ENCODE data around the gene WRAP53.

WRAP53 gene

DNA sequence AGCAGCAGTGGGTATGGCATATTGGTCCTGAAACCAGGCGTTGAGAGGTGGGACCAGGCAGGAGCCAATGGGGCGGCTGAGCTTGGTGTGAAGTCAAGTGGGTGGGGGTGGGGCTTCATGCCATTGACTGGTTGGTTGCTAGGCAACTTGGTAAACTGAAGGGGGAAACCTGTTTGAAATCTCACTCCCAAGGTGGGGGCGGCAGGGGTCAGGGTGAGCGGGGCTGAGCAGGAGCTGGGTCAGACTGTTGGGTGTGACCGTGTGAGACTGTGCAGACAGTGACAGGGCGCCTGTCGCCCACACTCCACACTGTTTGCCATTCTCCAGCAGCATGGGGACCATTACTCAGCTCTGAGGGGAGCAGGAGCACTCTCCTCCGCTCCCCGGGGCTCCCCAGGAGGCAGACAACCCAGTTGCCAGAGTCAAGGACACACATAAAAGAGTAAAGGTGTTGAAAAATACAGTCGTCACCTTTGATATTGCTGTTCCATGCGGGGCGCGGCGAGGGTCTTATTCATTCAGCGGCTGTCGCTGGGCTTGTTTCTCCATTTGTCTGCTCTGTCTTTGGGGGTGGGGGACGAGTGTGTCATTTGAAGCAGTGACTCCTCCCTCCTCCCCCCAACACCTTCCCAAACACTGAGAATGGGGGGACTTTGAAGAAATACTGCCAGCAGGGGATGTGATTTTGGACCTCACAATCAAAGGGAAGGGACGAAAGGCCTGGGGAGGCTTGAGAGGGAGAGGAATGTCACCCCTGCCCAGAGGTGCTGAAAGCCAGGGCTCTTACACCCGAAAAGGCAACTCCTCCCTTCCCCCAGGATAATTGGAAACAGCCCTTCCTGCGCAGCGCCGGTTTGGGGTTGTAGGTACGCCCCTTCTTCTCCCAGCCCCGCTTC lies 15.6 kb downstream of the WRAP53 start:
- no peak for DNase-seq (ENCODE audit: low read depth, low spot score)
- peak overlapping the region; percentile 72 for H3K4me3 ChIP-seq
- H3K36me3 ChIP-seq (ENCODE audit: insufficient read depth, low read length): no peaks in the 10 kb centered on the region; the same call in 1 of the 2 replicates
- no peak overlapping the region for H3K9ac ChIP-seq (ENCODE audit: insufficient read length)
- no peaks in the 10 kb centered on the region for H3K9me3 ChIP-seq (ENCODE audit: low read depth, low read length)
- no peak for TF ChIP-seq EZH2 (IDR thresholded peaks at IDR 0.05)
- TF ChIP-seq POLR2AphosphoS5 (IDR thresholded peaks at IDR 0.05; ENCODE audit: borderline replicate concordance, low read depth, low read length): no peak
- no peak for TF ChIP-seq FOXP2 (optimal IDR thresholded peaks at IDR 0.05; ENCODE audit: control extremely low read depth, extremely low read length, insufficient read depth)
- H3K27ac ChIP-seq: peak overlapping the region; percentile 1; the same call in 1 of the 2 replicates

DNA sequence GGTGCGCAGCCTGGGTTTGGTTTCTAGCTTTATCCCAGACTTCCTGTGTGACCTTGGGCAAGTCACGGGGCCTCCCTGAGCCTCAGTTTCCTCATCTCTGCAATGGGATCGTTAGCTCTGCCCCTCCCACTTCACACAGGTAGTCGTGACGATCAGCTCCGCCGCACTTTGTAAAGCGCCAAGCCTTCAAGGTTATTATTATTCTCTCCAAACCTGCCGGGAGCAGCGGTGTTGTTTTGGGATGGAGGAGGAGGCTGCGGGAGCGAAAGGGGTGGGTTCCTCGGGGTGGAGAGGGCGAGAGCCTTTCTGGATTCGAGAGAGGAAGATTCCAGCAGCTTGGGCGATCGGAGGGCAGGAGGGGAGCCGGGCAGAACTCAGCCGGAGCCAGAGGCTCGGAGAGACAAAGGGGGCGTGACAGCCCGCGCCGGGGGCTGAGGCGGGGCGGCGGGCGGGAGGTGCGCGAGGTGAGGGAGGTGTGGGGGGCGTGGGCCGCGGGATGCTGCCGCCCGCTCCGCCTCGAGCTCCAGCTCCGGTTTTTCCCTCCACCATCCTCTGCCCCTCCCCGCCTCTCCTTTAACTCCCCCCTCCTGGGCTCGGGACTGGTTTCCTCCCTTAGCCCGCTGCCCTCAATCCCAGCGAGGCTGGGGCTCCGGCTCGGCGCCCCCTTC lies 16.5 kb downstream of the WRAP53 start, which contains the start of gene EFNB3:
EFNB3 (plus strand) TSS at position 602 of the 668 bp plus-strand sequence. CDS start 397 bp downstream, outside the sequence.
- peak within 1 kb of the TSS; percentile 72 for H3K4me3 ChIP-seq
- H3K36me3 ChIP-seq (ENCODE audit: insufficient read depth, low read length): no peaks in the 10 kb centered on the region; the same call in 1 of the 2 replicates
- no peak for TF ChIP-seq POLR2AphosphoS5 (IDR thresholded peaks at IDR 0.05; ENCODE audit: borderline replicate concordance, low read depth, low read length)
- H3K9ac ChIP-seq (ENCODE audit: insufficient read length): peak within 1 kb of the TSS; percentile 50
- no peak for DNase-seq (ENCODE audit: low read depth, low spot score)
- H3K27ac ChIP-seq: peak within 1 kb of the TSS; percentile 1; the same call in 1 of the 2 replicates
- H3K9me3 ChIP-seq (ENCODE audit: low read depth, low read length): no peaks in the 10 kb centered on the region

DNA sequence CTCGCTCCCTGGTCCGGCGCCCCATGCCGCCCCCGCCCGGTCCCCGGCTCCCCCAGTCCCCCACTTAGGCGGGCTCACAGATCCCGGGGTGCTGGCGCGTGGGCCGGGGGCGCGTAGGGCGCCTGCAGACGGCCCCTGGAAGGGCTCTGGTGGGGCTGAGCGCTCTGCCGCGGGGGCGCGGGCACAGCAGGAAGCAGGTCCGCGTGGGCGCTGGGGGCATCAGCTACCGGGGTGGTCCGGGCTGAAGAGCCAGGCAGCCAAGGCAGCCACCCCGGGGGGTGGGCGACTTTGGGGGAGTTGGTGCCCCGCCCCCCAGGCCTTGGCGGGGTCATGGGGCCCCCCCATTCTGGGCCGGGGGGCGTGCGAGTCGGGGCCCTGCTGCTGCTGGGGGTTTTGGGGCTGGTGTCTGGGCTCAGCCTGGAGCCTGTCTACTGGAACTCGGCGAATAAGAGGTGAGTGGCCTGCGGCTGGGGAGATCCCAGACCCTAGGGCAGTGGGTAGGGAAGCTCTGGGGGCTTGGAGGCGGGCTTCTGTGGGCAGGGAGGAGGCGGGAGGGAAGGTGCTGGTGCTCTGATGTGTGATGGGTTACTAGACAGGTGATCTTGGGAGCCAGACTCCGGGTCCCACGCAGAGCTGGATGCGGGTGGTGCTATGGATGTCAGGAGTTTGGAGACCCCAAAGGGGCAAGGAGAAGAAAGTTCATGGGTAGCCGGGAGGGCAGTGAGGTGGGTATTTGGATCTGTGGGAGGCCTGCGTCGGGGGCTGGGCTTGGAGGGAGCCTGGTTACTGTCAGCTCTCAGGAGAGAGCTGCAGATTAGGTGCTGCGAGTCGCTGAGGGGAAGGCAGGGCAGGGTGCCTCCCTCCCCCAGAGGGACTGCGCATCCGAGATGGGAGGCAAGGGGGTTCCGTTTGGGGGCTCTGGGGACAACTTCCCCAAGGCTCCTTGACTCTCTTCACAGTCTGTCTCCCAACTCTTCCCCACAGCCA lies 17.3 kb downstream of the WRAP53 start:
- no peak for DNase-seq (ENCODE audit: low read depth, low spot score)
- Histone ChIP-seq H3K36me3 (ENCODE audit: insufficient read depth, low read length) (no peaks in the 10 kb centered on the region; the same call in 1 of the 2 replicates), H3K4me3 (peak overlapping the region; percentile 72), H3K9ac (ENCODE audit: insufficient read length) (peak overlapping the region; percentile 50), H3K9me3 (ENCODE audit: low read depth, low read length) (no peaks in the 10 kb centered on the region), H3K27ac (no peak overlapping the region)
- no peak for TF ChIP-seq FOXP2 (optimal IDR thresholded peaks at IDR 0.05; ENCODE audit: control extremely low read depth, extremely low read length, insufficient read depth)
- TF ChIP-seq POLR2AphosphoS5 (IDR thresholded peaks at IDR 0.05; ENCODE audit: borderline replicate concordance, low read depth, low read length): no peak
- TF ChIP-seq EZH2 (IDR thresholded peaks at IDR 0.05): no peak

DNA sequence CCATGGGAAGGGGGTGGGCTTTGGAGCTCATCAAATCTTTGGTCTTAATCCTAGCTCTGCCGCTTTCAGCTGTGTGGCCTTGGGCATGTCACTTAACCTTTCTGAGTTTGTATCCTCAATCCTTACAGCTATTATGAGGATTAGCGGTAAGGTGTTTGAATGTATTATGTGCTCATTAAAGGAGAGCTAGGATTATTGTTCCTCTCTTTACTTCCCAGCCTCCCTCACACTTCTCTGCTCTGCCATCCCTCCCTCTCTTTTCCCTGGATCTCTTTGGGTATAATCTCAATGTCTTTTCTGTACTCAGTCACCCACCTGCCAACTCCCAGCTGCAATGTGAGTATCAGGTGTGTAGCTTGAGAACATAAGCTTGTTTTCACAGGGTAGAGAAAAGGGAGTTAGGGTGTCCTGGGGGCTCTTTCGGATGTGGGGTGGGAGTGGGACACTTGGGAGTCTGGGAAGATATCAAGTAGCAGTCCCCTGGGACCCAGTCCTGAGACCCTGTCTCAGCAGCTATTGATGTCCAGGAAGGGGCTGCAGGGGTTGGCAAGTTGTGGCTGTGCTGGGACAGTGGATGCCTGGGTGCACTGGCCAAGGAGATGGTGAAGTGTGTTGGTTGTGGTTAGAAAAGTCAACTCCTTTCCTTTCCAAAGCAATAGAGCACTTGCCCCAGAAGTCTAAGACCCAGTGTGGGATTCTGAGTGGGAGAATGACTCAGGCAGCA lies 18.5 kb downstream of the WRAP53 start:
- Histone ChIP-seq H3K9me3 (ENCODE audit: low read depth, low read length) (no peaks in the 10 kb centered on the region), H3K9ac (ENCODE audit: insufficient read length) (no peak overlapping the region), H3K36me3 (ENCODE audit: insufficient read depth, low read length) (no peaks in the 10 kb centered on the region; the same call in 1 of the 2 replicates), H3K4me3 (no peak overlapping the region), H3K27ac (no peak overlapping the region)
- TF ChIP-seq EZH2 (IDR thresholded peaks at IDR 0.05) (no peak), POLR2AphosphoS5 (IDR thresholded peaks at IDR 0.05; ENCODE audit: borderline replicate concordance, low read depth, low read length) (no peak), FOXP2 (optimal IDR thresholded peaks at IDR 0.05; ENCODE audit: control extremely low read depth, extremely low read length, insufficient read depth) (no peak)
- DNase-seq (ENCODE audit: low read depth, low spot score): no peak

DNA sequence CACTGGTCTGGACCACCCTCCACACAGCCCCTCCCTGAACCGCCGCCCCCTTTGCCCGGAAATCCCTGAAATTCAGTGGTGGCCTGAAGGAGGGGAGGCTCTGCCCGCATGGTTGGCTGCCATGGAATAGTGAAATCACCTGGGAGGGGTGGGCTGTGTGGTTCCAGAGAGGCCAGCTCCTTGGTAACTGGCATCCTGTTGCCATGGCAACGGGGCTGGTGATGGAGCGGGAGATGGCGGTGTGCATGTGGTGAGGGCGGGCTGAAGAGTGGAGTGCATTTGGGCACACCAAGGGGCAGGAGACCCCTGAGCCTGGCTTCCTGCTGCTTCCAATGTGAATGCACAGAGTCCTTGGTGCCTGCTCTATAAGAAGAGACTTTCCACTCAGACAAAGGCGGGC lies 19.2 kb downstream of the WRAP53 start:
- no peak overlapping the region for H3K4me3 ChIP-seq
- H3K27ac ChIP-seq: no peak overlapping the region
- no peaks in the 10 kb centered on the region for H3K36me3 ChIP-seq (ENCODE audit: insufficient read depth, low read length)
- DNase-seq (ENCODE audit: low read depth, low spot score): no peak
- H3K9ac ChIP-seq (ENCODE audit: insufficient read length): no peak overlapping the region
- TF ChIP-seq EZH2 (IDR thresholded peaks at IDR 0.05): no peak
- no peak for TF ChIP-seq FOXP2 (optimal IDR thresholded peaks at IDR 0.05; ENCODE audit: control extremely low read depth, extremely low read length, insufficient read depth)
- no peaks in the 10 kb centered on the region for H3K9me3 ChIP-seq (ENCODE audit: low read depth, low read length)

DNA sequence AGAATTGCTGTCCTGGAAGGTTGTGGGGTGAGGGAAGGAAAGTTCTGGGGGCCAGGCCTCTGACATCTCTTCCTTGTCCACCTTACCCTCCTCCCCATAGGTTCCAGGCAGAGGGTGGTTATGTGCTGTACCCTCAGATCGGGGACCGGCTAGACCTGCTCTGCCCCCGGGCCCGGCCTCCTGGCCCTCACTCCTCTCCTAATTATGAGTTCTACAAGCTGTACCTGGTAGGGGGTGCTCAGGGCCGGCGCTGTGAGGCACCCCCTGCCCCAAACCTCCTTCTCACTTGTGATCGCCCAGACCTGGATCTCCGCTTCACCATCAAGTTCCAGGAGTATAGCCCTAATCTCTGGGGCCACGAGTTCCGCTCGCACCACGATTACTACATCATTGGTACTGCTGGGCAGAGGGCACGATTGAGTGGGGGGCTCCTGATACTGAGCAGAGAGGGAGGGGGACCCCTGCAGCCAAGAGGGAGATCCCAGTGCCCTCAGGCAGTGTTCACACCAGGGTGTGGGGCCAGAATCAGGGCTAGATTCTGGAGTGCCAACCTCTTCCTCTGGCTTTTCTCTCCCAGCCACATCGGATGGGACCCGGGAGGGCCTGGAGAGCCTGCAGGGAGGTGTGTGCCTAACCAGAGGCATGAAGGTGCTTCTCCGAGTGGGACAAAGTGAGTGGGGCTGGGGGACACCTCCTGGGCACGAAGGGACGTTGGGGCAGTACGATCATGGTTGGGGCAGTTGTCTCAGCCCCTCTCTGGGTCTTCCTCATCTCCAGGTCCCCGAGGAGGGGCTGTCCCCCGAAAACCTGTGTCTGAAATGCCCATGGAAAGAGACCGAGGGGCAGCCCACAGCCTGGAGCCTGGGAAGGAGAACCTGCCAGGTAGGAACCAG lies 19.8 kb downstream of the WRAP53 start:
- H3K9ac ChIP-seq (ENCODE audit: insufficient read length): no peak overlapping the region
- TF ChIP-seq POLR2AphosphoS5 (IDR thresholded peaks at IDR 0.05; ENCODE audit: borderline replicate concordance, low read depth, low read length): no peak
- TF ChIP-seq EZH2 (IDR thresholded peaks at IDR 0.05): no peak
- TF ChIP-seq FOXP2 (optimal IDR thresholded peaks at IDR 0.05; ENCODE audit: control extremely low read depth, extremely low read length, insufficient read depth): no peak
- H3K27ac ChIP-seq: no peak overlapping the region
- no peak overlapping the region for H3K4me3 ChIP-seq
- DNase-seq (ENCODE audit: low read depth, low spot score): no peak
- H3K36me3 ChIP-seq (ENCODE audit: insufficient read depth, low read length): no peaks in the 10 kb centered on the region
- H3K9me3 ChIP-seq (ENCODE audit: low read depth, low read length): no peaks in the 10 kb centered on the region

DNA sequence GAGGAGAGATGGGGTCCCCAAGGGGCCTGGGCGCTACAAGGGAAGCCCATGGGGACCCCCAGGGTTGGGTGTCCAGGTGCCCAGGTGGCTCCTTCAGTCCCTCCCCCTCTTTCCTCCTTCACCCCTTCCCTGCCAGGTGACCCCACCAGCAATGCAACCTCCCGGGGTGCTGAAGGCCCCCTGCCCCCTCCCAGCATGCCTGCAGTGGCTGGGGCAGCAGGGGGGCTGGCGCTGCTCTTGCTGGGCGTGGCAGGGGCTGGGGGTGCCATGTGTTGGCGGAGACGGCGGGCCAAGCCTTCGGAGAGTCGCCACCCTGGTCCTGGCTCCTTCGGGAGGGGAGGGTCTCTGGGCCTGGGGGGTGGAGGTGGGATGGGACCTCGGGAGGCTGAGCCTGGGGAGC lies 20.8 kb downstream of the WRAP53 start:
- no peak for DNase-seq (ENCODE audit: low read depth, low spot score)
- TF ChIP-seq FOXP2 (optimal IDR thresholded peaks at IDR 0.05; ENCODE audit: control extremely low read depth, extremely low read length, insufficient read depth) (no peak), POLR2AphosphoS5 (IDR thresholded peaks at IDR 0.05; ENCODE audit: borderline replicate concordance, low read depth, low read length) (no peak), EZH2 (IDR thresholded peaks at IDR 0.05) (no peak)
- H3K9me3 ChIP-seq (ENCODE audit: low read depth, low read length): no peaks in the 10 kb centered on the region
- no peak overlapping the region for H3K27ac ChIP-seq
- no peak overlapping the region for H3K4me3 ChIP-seq
- no peak overlapping the region for H3K9ac ChIP-seq (ENCODE audit: insufficient read length)
- no peaks in the 10 kb centered on the region for H3K36me3 ChIP-seq (ENCODE audit: insufficient read depth, low read length)

Measured in SK-N-MC (cell line).